ENCODE results near the gene ADARB2.

ADARB2 gene

DNA sequence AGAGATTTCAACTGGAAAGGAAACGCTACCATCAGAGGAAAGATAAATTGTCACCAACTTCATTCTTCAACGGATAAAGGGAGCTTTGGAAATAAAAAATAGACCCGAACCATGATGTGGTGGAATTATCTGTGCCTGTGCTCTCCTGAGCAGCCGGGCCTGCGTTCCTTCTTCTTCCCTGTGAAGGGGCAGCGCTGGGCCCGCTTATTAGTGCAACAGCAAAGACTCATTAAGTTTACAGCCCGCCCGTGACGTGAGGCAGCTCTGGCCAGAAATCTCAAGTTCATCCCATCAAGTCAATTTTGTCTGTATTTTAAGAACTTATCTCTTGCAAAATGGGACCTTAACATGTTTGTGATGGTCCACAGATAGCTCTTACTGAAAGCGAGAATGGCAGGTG lies 193.7 kb downstream of the ADARB2 start:
- no peak overlapping the region for H3K4me3 ChIP-seq (ENCODE audit: low read depth, low read length)
- ChIA-PET POLR2A (no interaction called here), CTCF (no interaction called here)
- no peak for TF ChIP-seq ZBTB8A (tag by site-specific recombination; IDR thresholded peaks at IDR 0.05)
- TF ChIP-seq, protein P1, sequence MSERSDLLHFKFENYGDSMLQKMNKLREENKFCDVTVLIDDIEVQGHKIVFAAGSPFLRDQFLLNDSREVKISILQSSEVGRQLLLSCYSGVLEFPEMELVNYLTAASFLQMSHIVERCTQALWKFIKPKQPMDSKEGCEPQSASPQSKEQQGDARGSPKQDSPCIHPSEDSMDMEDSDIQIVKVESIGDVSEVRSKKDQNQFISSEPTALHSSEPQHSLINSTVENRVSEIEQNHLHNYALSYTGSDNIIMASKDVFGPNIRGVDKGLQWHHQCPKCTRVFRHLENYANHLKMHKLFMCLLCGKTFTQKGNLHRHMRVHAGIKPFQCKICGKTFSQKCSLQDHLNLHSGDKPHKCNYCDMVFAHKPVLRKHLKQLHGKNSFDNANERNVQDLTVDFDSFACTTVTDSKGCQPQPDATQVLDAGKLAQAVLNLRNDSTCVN (tag by site-specific recombination; optimal IDR thresholded peaks at IDR 0.05): no peak
- no peak for TF ChIP-seq ZNF202 (tag by site-specific recombination; IDR thresholded peaks at IDR 0.05; ENCODE audit: borderline replicate concordance)
- no peak for TF ChIP-seq IKZF3 (tag by site-specific recombination; IDR thresholded peaks at IDR 0.05)
- no peak for TF ChIP-seq ZNF16 (tag by site-specific recombination; IDR thresholded peaks at IDR 0.05; ENCODE audit: low read depth)
- no peak for TF ChIP-seq ZNF544 (tag by site-specific recombination; IDR thresholded peaks at IDR 0.05)
- TF ChIP-seq ZNF48 (tag by site-specific recombination; IDR thresholded peaks at IDR 0.05): no peak
- H3K27ac ChIP-seq (ENCODE audit: extremely low read depth, low read depth, low read length): no peak overlapping the region
- no peaks in the 10 kb centered on the region for H3K36me3 ChIP-seq (ENCODE audit: control insufficient read depth in 2 of 2, insufficient read depth in 1 of 2, low read length in 2 of 2)
- H3K9me3 ChIP-seq (ENCODE audit: control insufficient read depth, insufficient read depth, low read depth, low read length): no peaks in the 10 kb centered on the region
- no peaks in the 10 kb centered on the region for H3K4me1 ChIP-seq (ENCODE audit: control insufficient read depth, insufficient read depth, low read length)

DNA sequence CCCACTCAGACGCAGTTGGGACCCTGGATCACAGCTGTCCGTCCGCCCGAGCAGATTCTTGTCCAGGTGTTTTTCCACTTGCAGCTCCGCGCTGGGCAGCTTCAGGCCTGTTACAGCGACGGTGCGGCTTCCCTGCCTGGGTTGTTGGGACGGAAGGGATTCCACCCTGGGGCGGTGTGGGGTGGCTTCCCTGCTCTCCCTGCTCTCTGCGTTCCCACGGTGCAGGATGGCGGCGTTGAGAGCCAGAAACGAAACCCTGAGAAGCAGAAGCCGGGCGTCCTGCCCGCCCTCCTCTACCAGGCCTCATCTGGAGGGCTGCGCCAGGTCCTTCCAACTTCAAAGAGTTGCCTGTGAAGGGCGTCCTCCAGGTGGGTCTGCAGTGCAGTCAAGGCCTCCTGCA lies 194.4 kb downstream of the ADARB2 start:
- H3K36me3 ChIP-seq (ENCODE audit: control insufficient read depth in 2 of 2, insufficient read depth in 1 of 2, low read length in 2 of 2): no peaks in the 10 kb centered on the region
- H3K9me3 ChIP-seq (ENCODE audit: control insufficient read depth, insufficient read depth, low read depth, low read length): no peaks in the 10 kb centered on the region
- H3K27ac ChIP-seq (ENCODE audit: extremely low read depth, low read depth, low read length): no peak overlapping the region
- ChIA-PET CTCF (interaction anchor here (0.7 kb wide), 1 partner anchor 29 kb away, joined by 3 read pairs; no protein-coding TSS in a partner anchor), POLR2A (no interaction called here)
- H3K4me3 ChIP-seq (ENCODE audit: low read depth, low read length): no peak overlapping the region
- TF ChIP-seq, protein P2, sequence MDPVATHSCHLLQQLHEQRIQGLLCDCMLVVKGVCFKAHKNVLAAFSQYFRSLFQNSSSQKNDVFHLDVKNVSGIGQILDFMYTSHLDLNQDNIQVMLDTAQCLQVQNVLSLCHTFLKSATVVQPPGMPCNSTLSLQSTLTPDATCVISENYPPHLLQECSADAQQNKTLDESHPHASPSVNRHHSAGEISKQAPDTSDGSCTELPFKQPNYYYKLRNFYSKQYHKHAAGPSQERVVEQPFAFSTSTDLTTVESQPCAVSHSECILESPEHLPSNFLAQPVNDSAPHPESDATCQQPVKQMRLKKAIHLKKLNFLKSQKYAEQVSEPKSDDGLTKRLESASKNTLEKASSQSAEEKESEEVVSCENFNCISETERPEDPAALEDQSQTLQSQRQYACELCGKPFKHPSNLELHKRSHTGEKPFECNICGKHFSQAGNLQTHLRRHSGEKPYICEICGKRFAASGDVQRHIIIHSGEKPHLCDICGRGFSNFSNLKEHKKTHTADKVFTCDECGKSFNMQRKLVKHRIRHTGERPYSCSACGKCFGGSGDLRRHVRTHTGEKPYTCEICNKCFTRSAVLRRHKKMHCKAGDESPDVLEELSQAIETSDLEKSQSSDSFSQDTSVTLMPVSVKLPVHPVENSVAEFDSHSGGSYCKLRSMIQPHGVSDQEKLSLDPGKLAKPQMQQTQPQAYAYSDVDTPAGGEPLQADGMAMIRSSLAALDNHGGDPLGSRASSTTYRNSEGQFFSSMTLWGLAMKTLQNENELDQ (tag by site-specific recombination; IDR thresholded peaks at IDR 0.05; ENCODE audit: low read depth): no peak
- H3K4me1 ChIP-seq (ENCODE audit: control insufficient read depth, insufficient read depth, low read length): no peaks in the 10 kb centered on the region

DNA sequence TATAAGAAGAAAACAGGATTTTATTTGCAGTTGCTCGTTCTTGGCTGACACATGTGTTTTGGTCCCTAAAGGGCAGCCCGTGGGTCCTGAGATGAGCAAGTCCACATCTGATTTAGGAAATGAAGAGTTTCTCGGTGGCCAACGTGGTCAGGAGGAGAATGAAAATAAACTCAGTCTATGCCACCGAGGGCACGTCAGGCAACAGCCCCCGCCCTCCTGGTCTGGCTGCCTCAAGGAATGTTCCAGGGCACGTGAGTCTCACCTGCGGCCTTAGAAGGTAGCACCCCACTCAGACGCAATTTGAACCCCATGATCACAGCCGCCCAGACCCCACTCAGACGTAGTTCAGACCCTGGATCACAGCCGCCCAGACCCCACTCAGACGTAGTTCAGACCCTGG lies 197.2 kb downstream of the ADARB2 start:
- CTCF ChIA-PET: no interaction called here
- H3K36me3 ChIP-seq (ENCODE audit: control insufficient read depth in 2 of 2, insufficient read depth in 1 of 2, low read length in 2 of 2): no peaks in the 10 kb centered on the region
- H3K27ac ChIP-seq (ENCODE audit: extremely low read depth, low read depth, low read length): no peak overlapping the region
- no peaks in the 10 kb centered on the region for H3K4me1 ChIP-seq (ENCODE audit: control insufficient read depth, insufficient read depth, low read length)
- no peak overlapping the region for H3K4me3 ChIP-seq (ENCODE audit: low read depth, low read length)
- POLR2A ChIA-PET: no interaction called here
- H3K9me3 ChIP-seq (ENCODE audit: control insufficient read depth, insufficient read depth, low read depth, low read length): no peaks in the 10 kb centered on the region
- TF ChIP-seq ZNF324 (tag by site-specific recombination; IDR thresholded peaks at IDR 0.05) (no peak), ZNF785 (tag by site-specific recombination; IDR thresholded peaks at IDR 0.05) (no peak), ZXDB (tag by site-specific recombination; IDR thresholded peaks at IDR 0.05) (no peak), ZNF514 (tag by site-specific recombination; IDR thresholded peaks at IDR 0.05) (no peak), SETDB1 (IDR thresholded peaks at IDR 0.05; ENCODE audit: insufficient read length, low read length) (no peak), SCRT1 (tag by site-specific recombination; IDR thresholded peaks at IDR 0.05; ENCODE audit: borderline replicate concordance) (no peak), ZNF501 (tag by site-specific recombination; IDR thresholded peaks at IDR 0.05) (no peak), HOXD13 (CRISPR knock-in tag; IDR thresholded peaks at IDR 0.05; ENCODE audit: borderline replicate concordance) (no peak), MZF1 (tag by site-specific recombination; IDR thresholded peaks at IDR 0.05; ENCODE audit: borderline replicate concordance) (no peak), ZNF654 (tag by site-specific recombination; IDR thresholded peaks at IDR 0.05; ENCODE audit: low read depth) (no peak), KLF7 (tag by site-specific recombination; IDR thresholded peaks at IDR 0.05; ENCODE audit: borderline replicate concordance) (no peak), ZFP69B (tag by site-specific recombination; IDR thresholded peaks at IDR 0.05) (no peak), ZNF792 (tag by site-specific recombination; IDR thresholded peaks at IDR 0.05) (no peak), ZNF433 (tag by site-specific recombination; IDR thresholded peaks at IDR 0.05; ENCODE audit: low read depth) (no peak)
- TF ChIP-seq, protein P3, sequence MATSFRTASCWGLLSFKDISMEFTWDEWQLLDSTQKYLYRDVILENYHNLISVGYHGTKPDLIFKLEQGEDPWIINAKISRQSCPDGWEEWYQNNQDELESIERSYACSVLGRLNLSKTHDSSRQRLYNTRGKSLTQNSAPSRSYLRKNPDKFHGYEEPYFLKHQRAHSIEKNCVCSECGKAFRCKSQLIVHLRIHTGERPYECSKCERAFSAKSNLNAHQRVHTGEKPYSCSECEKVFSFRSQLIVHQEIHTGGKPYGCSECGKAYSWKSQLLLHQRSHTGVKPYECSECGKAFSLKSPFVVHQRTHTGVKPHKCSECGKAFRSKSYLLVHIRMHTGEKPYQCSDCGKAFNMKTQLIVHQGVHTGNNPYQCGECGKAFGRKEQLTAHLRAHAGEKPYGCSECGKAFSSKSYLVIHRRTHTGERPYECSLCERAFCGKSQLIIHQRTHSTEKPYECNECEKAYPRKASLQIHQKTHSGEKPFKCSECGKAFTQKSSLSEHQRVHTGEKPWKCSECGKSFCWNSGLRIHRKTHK (tag by site-specific recombination; IDR thresholded peaks at IDR 0.05): no peak
- TF ChIP-seq, protein P4, sequence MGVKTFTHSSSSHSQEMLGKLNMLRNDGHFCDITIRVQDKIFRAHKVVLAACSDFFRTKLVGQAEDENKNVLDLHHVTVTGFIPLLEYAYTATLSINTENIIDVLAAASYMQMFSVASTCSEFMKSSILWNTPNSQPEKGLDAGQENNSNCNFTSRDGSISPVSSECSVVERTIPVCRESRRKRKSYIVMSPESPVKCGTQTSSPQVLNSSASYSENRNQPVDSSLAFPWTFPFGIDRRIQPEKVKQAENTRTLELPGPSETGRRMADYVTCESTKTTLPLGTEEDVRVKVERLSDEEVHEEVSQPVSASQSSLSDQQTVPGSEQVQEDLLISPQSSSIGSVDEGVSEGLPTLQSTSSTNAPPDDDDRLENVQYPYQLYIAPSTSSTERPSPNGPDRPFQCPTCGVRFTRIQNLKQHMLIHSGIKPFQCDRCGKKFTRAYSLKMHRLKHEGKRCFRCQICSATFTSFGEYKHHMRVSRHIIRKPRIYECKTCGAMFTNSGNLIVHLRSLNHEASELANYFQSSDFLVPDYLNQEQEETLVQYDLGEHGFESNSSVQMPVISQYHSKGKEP (tag by site-specific recombination; IDR thresholded peaks at IDR 0.05): no peak
- TF ChIP-seq, protein P5, sequence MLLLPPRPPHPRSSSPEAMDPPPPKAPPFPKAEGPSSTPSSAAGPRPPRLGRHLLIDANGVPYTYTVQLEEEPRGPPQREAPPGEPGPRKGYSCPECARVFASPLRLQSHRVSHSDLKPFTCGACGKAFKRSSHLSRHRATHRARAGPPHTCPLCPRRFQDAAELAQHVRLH (tag by site-specific recombination; IDR thresholded peaks at IDR 0.05): no peak
